Suprapubic skin (tissue), 4 donors: ENCODE data around the gene LHFPL3. TPM values are rescaled to one million over a fixed set of nuclear protein-coding genes. Genes with fewer than 3 reads are reported as not detected.

ENCODE experiments used
- DNase-seq, 2 donors: peaks; one replicate each; pipeline ENCODE4 v3.0.0-alpha.2; 2019; ENCODE audit warnings: low spot score in 2 of 2
- H3K27ac ChIP-seq: fragments of 200-600 bp; sonication (generic); one replicate; pipeline ENCODE4 v1.5.1; 2019
- H3K27me3 ChIP-seq: fragments of 200-600 bp; sonication (generic); one replicate; pipeline ENCODE4 v1.5.1; 2019
- H3K36me3 ChIP-seq: fragments of 200-600 bp; sonication (generic); one replicate; pipeline ENCODE4 v1.5.1; 2019
- H3K4me1 ChIP-seq: fragments of 200-600 bp; sonication (generic); one replicate; pipeline ENCODE4 v1.5.1; 2019
- H3K4me3 ChIP-seq: fragments of 200-600 bp; sonication (generic); one replicate; pipeline ENCODE4 v1.5.1; 2019; ENCODE audit warnings: mild to moderate bottlenecking
- H3K9me3 ChIP-seq: fragments of 200-600 bp; sonication (generic); one replicate; pipeline ENCODE4 v1.5.1; 2019
- CTCF ChIP-seq, 2 donors: fragments of 200-600 bp in 1 of 2; fragments of 450-650 bp in 1 of 2; sonication (generic) in 1 of 2; IDR thresholded peaks; one replicate each; pipeline ENCODE4 v1.5.1; 2016 to 2019; ENCODE audit warnings: antibody characterized with exemption in 2 of 2, mild to moderate bottlenecking in 1 of 2, moderate library complexity in 1 of 2
- EP300 ChIP-seq: sonication (generic); formaldehyde crosslinking; IDR thresholded peaks from one replicate; pipeline ENCODE4 v1.6.1; 2017; ENCODE audit warnings: antibody characterized with exemption
- POLR2A ChIP-seq, 2 donors: fragments of 450-650 bp; IDR thresholded peaks; one replicate each; pipeline ENCODE4 v1.6.1; 2017; ENCODE audit warnings: antibody characterized with exemption in 2 of 2, mild to moderate bottlenecking in 2 of 2, moderate library complexity in 2 of 2
- POLR2AphosphoS5 ChIP-seq, 3 donors: sonication (generic); formaldehyde crosslinking; IDR thresholded peaks; one replicate each; pipeline ENCODE4 v1.6.1; 2017; ENCODE audit warnings: antibody characterized with exemption in 3 of 3
- WGBS: methylation state at CpG from one replicate; pipeline ENCODE4 v1.1.5; 2018; 5-methylcytosine and 5-hydroxymethylcytosine counted together
- total RNA-seq, 4 donors: library from RNA; depleted of rRNA; stranded (reverse); fragments of >200 nt; gene quantifications; one replicate each; pipeline ENCODE4 v1.1.0, GENCODE V29; 2016

The LHFPL3 gene
- total RNA-seq, 4 donors from 2014 or later, result not detected

- no peak overlapping the region for H3K27ac ChIP-seq
- no peak overlapping the region for H3K4me3 ChIP-seq
- peaks cover 3% of the 10 kb centered on the region for H3K9me3 ChIP-seq
- TF ChIP-seq POLR2AphosphoS5 (IDR thresholded peaks at IDR 0.05) (no peak), EP300 (no peak), POLR2A (IDR thresholded peaks at IDR 0.05) (no peak)
- no peak for DNase-seq
- no peaks in the 10 kb centered on the region for H3K27me3 ChIP-seq
- 58% methylated on average over 1 of the region's 1 CpG for WGBS
- no peaks in the 10 kb centered on the region for H3K36me3 ChIP-seq
- H3K4me1 ChIP-seq, result no peaks in the 10 kb centered on the region
Measured at GRCh38 chr7:104442481-104442880, 114.1 kb downstream of the LHFPL3 start.

GRCh38 chr7:104444017-104444416 lies 115.6 kb downstream of the LHFPL3 start:
- no peaks in the 10 kb centered on the region for H3K27me3 ChIP-seq
- no peak for TF ChIP-seq POLR2AphosphoS5 (IDR thresholded peaks at IDR 0.05)
- TF ChIP-seq EP300, result no peak
- TF ChIP-seq POLR2A (IDR thresholded peaks at IDR 0.05), result no peak
- no peak for TF ChIP-seq CTCF (IDR thresholded peaks at IDR 0.05)
- no peak overlapping the region for H3K4me3 ChIP-seq
- WGBS, result 29% methylated on average over 1 of the region's 1 CpG
- H3K27ac ChIP-seq, result no peak overlapping the region
- peaks cover 2% of the 10 kb centered on the region for H3K9me3 ChIP-seq
- no peaks in the 10 kb centered on the region for H3K36me3 ChIP-seq
- no peak for DNase-seq
- no peaks in the 10 kb centered on the region for H3K4me1 ChIP-seq

- Histone ChIP-seq H3K27me3 (no peaks in the 10 kb centered on the region), H3K9me3 (no peaks in the 10 kb centered on the region), H3K27ac (no peak overlapping the region), H3K4me3 (no peak overlapping the region), H3K36me3 (no peaks in the 10 kb centered on the region), H3K4me1 (no peaks in the 10 kb centered on the region)
- no peak for TF ChIP-seq POLR2AphosphoS5 (IDR thresholded peaks at IDR 0.05)
- TF ChIP-seq EP300, result no peak
- no peak for TF ChIP-seq CTCF (IDR thresholded peaks at IDR 0.05)
- TF ChIP-seq POLR2A (IDR thresholded peaks at IDR 0.05), result no peak
- WGBS, result 95% methylated on average over 1 of the region's 1 CpG
- no peak for DNase-seq
Measured at GRCh38 chr7:104445393-104445792, 117.0 kb downstream of the LHFPL3 start.

GRCh38 chr7:104450861-104451260 lies 122.5 kb downstream of the LHFPL3 start:
- WGBS, result 75% methylated on average over 5 of the region's 5 CpGs
- H3K27ac ChIP-seq, result no peak overlapping the region

GRCh38 chr7:104453190-104453589 lies 124.8 kb downstream of the LHFPL3 start:
- no peaks in the 10 kb centered on the region for H3K27me3 ChIP-seq
- TF ChIP-seq POLR2A (IDR thresholded peaks at IDR 0.05), result no peak
- TF ChIP-seq POLR2AphosphoS5 (IDR thresholded peaks at IDR 0.05), result no peak
- TF ChIP-seq EP300, result no peak
- TF ChIP-seq CTCF (IDR thresholded peaks at IDR 0.05), result no peak
- H3K9me3 ChIP-seq, result no peaks in the 10 kb centered on the region
- no peak for DNase-seq
- no peaks in the 10 kb centered on the region for H3K36me3 ChIP-seq
- WGBS, result 80% methylated on average over 3 of the region's 3 CpGs
- H3K4me3 ChIP-seq, result no peak overlapping the region
- H3K27ac ChIP-seq, result no peak overlapping the region
- H3K4me1 ChIP-seq, result no peaks in the 10 kb centered on the region

More at GRCh38 chr7:104450861-104451260, 122.5 kb downstream of the LHFPL3 start:
- Histone ChIP-seq H3K36me3 (no peaks in the 10 kb centered on the region), H3K4me1 (no peaks in the 10 kb centered on the region), H3K4me3 (no peak overlapping the region), H3K27me3 (no peaks in the 10 kb centered on the region), H3K9me3 (no peaks in the 10 kb centered on the region)
- no peak for DNase-seq
- TF ChIP-seq CTCF (IDR thresholded peaks at IDR 0.05) (no peak), POLR2AphosphoS5 (IDR thresholded peaks at IDR 0.05) (no peak), EP300 (no peak), POLR2A (IDR thresholded peaks at IDR 0.05) (no peak)

GRCh38 chr7:104458875-104459274 lies 130.5 kb downstream of the LHFPL3 start:
- no peaks in the 10 kb centered on the region for H3K36me3 ChIP-seq
- TF ChIP-seq POLR2A (IDR thresholded peaks at IDR 0.05) (no peak), POLR2AphosphoS5 (IDR thresholded peaks at IDR 0.05) (no peak), CTCF (IDR thresholded peaks at IDR 0.05) (no peak), EP300 (no peak)
- no peaks in the 10 kb centered on the region for H3K27me3 ChIP-seq
- H3K4me1 ChIP-seq, result no peaks in the 10 kb centered on the region
- DNase-seq, result no peak
- H3K27ac ChIP-seq, result no peak overlapping the region
- H3K4me3 ChIP-seq, result no peak overlapping the region
- no peaks in the 10 kb centered on the region for H3K9me3 ChIP-seq
- 89% methylated on average over 3 of the region's 3 CpGs for WGBS
